Upper lobe of right lung (tissue), 1 donor: ENCODE results near the gene RDM1. TPM values are rescaled to one million over a fixed set of nuclear protein-coding genes. Genes with fewer than 3 reads are reported as not detected.

Experiments
- ATAC-seq: fragments of 200-7000 bp; cut with Tn5 transposase; one replicate; pipeline ENCODE4 v1.9.1; 2020; ENCODE audit warnings: mild to moderate bottlenecking, moderate library complexity
- DNase-seq: peaks from one replicate; pipeline ENCODE4 v3.0.0-alpha.2; 2020
- H3K27ac ChIP-seq: fragments of 200-600 bp; one replicate; pipeline ENCODE4 v1.8.0; 2022
- H3K27me3 ChIP-seq: fragments of 200-600 bp; one replicate; pipeline ENCODE4 v1.8.0; 2022; ENCODE audit warnings: mild to moderate bottlenecking
- H3K36me3 ChIP-seq: fragments of 200-600 bp; one replicate; pipeline ENCODE4 v1.8.0; 2022
- H3K4me1 ChIP-seq: fragments of 200-600 bp; one replicate; pipeline ENCODE4 v1.8.0; 2022
- H3K4me3 ChIP-seq: fragments of 200-600 bp; one replicate; pipeline ENCODE4 v1.8.0; 2022; ENCODE audit warnings: mild to moderate bottlenecking
- H3K9me3 ChIP-seq: fragments of 200-600 bp; one replicate; pipeline ENCODE4 v1.8.0; 2022
- intact Hi-C: fragments of 100-400 bp; cut with DNase I; formaldehyde crosslinking; loops from one replicate; pipeline ENCODE4 v1.11.0; 2022
- total RNA-seq: library from RNA; stranded (reverse); fragmentation: NEBNext Ultra II Directional; extraction: Animal tissue kit (Norgen Biotek cat#: 25700); gene quantifications from one replicate; pipeline ENCODE4 v1.2.1, GENCODE V29; 2021
- TF ChIP-seq, protein P1 (sequence below): fragments of 200-600 bp; IDR thresholded peaks from one replicate; pipeline ENCODE4 v1.8.0; 2022; ENCODE audit warnings: antibody characterized with exemption
- donor health status: DM: no; HTN: yes; CAD: no; lungs with severe emphysema.

RDM1 gene
- total RNA-seq, 1 donor from 2014 or later = not detected

GRCh38 chr17:35972535-35972934 lies 42.0 kb upstream of the RDM1 start:
- TF ChIP-seq, protein P1, sequence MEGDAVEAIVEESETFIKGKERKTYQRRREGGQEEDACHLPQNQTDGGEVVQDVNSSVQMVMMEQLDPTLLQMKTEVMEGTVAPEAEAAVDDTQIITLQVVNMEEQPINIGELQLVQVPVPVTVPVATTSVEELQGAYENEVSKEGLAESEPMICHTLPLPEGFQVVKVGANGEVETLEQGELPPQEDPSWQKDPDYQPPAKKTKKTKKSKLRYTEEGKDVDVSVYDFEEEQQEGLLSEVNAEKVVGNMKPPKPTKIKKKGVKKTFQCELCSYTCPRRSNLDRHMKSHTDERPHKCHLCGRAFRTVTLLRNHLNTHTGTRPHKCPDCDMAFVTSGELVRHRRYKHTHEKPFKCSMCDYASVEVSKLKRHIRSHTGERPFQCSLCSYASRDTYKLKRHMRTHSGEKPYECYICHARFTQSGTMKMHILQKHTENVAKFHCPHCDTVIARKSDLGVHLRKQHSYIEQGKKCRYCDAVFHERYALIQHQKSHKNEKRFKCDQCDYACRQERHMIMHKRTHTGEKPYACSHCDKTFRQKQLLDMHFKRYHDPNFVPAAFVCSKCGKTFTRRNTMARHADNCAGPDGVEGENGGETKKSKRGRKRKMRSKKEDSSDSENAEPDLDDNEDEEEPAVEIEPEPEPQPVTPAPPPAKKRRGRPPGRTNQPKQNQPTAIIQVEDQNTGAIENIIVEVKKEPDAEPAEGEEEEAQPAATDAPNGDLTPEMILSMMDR = no peak
- no peaks in the 10 kb centered on the region for H3K9me3 ChIP-seq
- peak overlapping the region; percentile 47 for H3K27ac ChIP-seq
- H3K4me3 ChIP-seq = no peak overlapping the region
- intact Hi-C loops = no loop called here
- peaks cover 5% of the 10 kb centered on the region for H3K4me1 ChIP-seq
- H3K36me3 ChIP-seq = no peaks in the 10 kb centered on the region
- no peaks in the 10 kb centered on the region for H3K27me3 ChIP-seq
- ATAC-seq (no peak), DNase-seq (no peak)

GRCh38 chr17:35972066-35972465 lies 41.5 kb upstream of the RDM1 start:
- ATAC-seq (no peak), DNase-seq (no peak)
- Histone ChIP-seq H3K9me3 (no peaks in the 10 kb centered on the region), H3K27me3 (no peaks in the 10 kb centered on the region), H3K4me3 (no peak overlapping the region), H3K4me1 (peaks cover 5% of the 10 kb centered on the region), H3K36me3 (no peaks in the 10 kb centered on the region), H3K27ac (peak overlapping the region; percentile 47)
- TF ChIP-seq, protein P1 = no peak
- intact Hi-C loops = no loop called here

DNA sequence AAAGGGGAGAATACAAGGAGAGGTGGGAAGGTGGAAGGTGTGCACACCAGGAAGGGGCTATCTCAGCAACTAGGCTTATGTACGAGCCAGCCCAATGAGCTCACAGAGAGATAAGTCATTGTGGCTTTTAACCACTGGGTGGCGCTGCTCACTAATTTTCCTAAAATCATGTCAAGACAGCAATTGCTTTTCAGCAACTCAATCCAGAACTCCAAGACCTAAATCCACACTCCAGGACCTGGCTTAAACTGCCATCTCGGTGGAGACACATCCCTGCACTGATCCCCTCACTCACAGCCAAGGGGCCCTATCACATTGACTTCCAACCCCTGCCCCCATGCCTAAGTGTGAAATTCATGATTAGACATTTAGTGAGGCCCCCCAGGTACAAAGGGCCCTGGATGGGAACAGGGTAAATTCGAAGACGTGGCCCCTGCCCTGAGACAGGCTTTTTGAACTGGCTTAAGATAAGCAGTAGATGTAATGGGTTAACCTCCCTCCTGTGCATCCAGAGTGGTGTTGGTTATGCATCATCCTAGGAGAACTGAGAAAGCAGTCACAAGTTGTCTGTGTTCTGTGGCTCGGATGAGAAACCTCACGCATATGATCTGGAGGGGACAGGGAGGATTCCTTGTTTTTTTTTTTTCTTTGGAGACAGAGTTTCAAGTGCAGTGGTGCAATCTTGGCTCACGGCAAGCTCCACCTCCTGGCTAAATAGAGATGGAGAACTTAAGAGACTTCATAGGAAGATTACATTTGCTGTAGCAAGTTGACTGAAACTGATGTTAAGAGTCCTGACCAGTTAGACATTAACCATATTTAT lies 39.2 kb upstream of the RDM1 start:
- intact Hi-C loops = loop anchor here (10.0 kb wide), 1 partner anchor 175 kb away; no protein-coding TSS in a partner anchor
- ATAC-seq (peak; percentile 89), DNase-seq (no peak)
- H3K4me3 ChIP-seq = no peak overlapping the region
- H3K27me3 ChIP-seq = no peaks in the 10 kb centered on the region
- peaks cover 5% of the 10 kb centered on the region for H3K4me1 ChIP-seq
- TF ChIP-seq, protein P1 = peak; percentile 88
- H3K36me3 ChIP-seq = no peaks in the 10 kb centered on the region
- H3K9me3 ChIP-seq = no peaks in the 10 kb centered on the region
- H3K27ac ChIP-seq = no peak overlapping the region

DNA sequence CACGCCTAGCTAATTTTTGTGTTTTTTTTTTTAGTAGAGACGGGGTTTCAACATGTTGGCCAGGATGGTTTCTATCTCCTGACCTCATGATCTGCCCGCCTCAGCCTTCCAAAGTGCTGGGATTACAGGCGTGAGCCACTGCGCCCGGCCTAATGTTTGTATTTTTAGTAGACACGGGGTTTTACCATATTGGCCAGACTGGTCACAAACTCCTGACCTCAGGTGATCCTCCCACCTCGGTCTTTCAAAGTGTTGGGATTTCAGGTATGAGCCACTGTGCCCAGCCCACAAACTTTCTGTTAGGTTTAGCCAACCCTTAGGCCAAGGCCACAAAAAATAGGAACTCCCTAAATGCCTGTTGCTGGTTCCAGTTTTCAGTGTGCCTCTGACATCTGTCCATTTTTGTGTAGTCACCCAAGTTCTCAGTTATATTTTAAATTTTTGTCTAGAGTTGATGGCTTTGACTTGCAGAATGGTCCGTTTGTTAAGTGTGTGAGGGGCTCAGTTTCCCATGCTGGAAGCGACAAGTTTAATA lies 38.0 kb upstream of the RDM1 start:
- intact Hi-C loops = loop anchor here (10.0 kb wide), 1 partner anchor 176 kb away; no protein-coding TSS in a partner anchor
- ATAC-seq (no peak), DNase-seq (no peak)
- TF ChIP-seq, protein P1 = no peak
- H3K9me3 ChIP-seq = no peaks in the 10 kb centered on the region
- no peaks in the 10 kb centered on the region for H3K36me3 ChIP-seq
- H3K27me3 ChIP-seq = no peaks in the 10 kb centered on the region
- no peak overlapping the region for H3K27ac ChIP-seq
- H3K4me1 ChIP-seq = peaks cover 5% of the 10 kb centered on the region
- H3K4me3 ChIP-seq = no peak overlapping the region

- Histone ChIP-seq H3K9me3 (no peaks in the 10 kb centered on the region), H3K36me3 (no peaks in the 10 kb centered on the region), H3K27me3 (peaks cover 9% of the 10 kb centered on the region), H3K4me3 (no peak overlapping the region), H3K4me1 (peaks cover 5% of the 10 kb centered on the region), H3K27ac (no peak overlapping the region)
- TF ChIP-seq, protein P1 = no peak
- no peak for DNase-seq
- intact Hi-C loops = loop anchor here (10.0 kb wide), 1 partner anchor 180 kb away; no protein-coding TSS in a partner anchor
- no peak for ATAC-seq
Observed at GRCh38 chr17:35965272-35965671, 34.7 kb upstream of the RDM1 start.
